ENCODE results near the gene TGM4.

GRCh38 chr3:44920081-44920480, 45.7 kb downstream of the TGM4 start:
- TF ChIP-seq POLR2A (IDR thresholded peaks at IDR 0.05; ENCODE audit: low read depth) (no peak), CTCF (IDR thresholded peaks at IDR 0.05) (no peak), POLR2AphosphoS5 (IDR thresholded peaks at IDR 0.05) (no peak), EP300 (IDR thresholded peaks at IDR 0.05) (no peak)

Data from esophagus muscularis mucosa (tissue), 4 donors.